K562 (cell line): Measurements from ENCODE around the gene ZC3H12A. TPM values are rescaled to one million over a fixed set of nuclear protein-coding genes. Genes with fewer than 3 reads are reported as not detected.

Experiments used
- ATAC-seq: fragments of 200-7000 bp; cut with Tn5 transposase; 3 replicates; pipeline ENCODE4 v1.9.1; 2020; ENCODE audit warnings: moderate library complexity
- BruUV-seq: library from RNA; stranded (reverse); fragments of 400-500 nt; replicated peaks from 2 replicates; lab custom pipeline; 2021; lab: Mats Ljungman, UMichigan
- CTCF ChIA-PET: fragments of 300-600 bp; formaldehyde crosslinking; extraction: SDS; loops from one replicate; lab custom pipeline; 2021; ENCODE audit warnings: low intra/inter-chr PET ratio; lab: Yijun Ruan, JAX
- POLR2A ChIA-PET: fragments of 300-600, 350-650 bp; sonication (Branson Sonifier 250); formaldehyde crosslinking; extraction: SDS; loops from one replicate; lab custom pipeline; 2021; ENCODE audit warnings: antibody characterized with exemption, inconsistent platforms; lab: Yijun Ruan, JAX
- DNase-seq, 4 experiments: peaks; one replicate each; pipeline versions ENCODE4 v3.0.0 to v3.0.0-alpha.2; 2011 to 2018; ENCODE audit warnings: low spot score in 3 of 4, mixed read lengths in 3 of 4; ENCODE audit errors: extremely low read depth in 1 of 4
- FAIRE-seq: peaks from 2 replicates; lab custom pipeline; 2011; peaks lifted over from hg19 to GRCh38; lab: Jason Lieb, UNC
- H2AFZ ChIP-seq: 2 replicates; pipeline ENCODE4 v1.6.0; 2011; ENCODE audit warnings: low read depth, low read length, control low read depth, inconsistent platforms
- H3K27ac ChIP-seq: fragments of 200-600 bp; 3 replicates; pipeline ENCODE4 v1.8.0; 2011; ENCODE audit warnings: low read depth, mild to moderate bottlenecking, control low read depth, inconsistent platforms, low read length, moderate library complexity, mixed read lengths; ENCODE audit errors: extremely low read depth
- H3K27me3 ChIP-seq, 2 experiments: fragments of 300-600 bp in 1 of 2; 2 replicates in 1 of 2; 3 replicates in 1 of 2; pipeline versions ENCODE4 v1.6.0 to v1.8.0; 2011; ENCODE audit warnings: inconsistent platforms in 2 of 2, low read length in 2 of 2, mild to moderate bottlenecking in 1 of 2, mixed read lengths in 1 of 2, moderate library complexity in 1 of 2; ENCODE audit not compliant: control insufficient read depth in 2 of 2, insufficient read depth in 2 of 2
- H3K36me3 ChIP-seq: fragments of 300-600 bp; 3 replicates; pipeline ENCODE4 v1.8.0; 2011; ENCODE audit warnings: mild to moderate bottlenecking, low read length, inconsistent platforms; ENCODE audit not compliant: control insufficient read depth, insufficient read depth
- H3K4me1 ChIP-seq, 2 experiments: fragments of 200-600 bp in 1 of 2; replicated peaks in 1 of 2; 2 replicates in 1 of 2; 3 replicates in 1 of 2; pipeline versions ENCODE4 v1.5.1 to v1.8.0; 2011; ENCODE audit warnings: inconsistent platforms in 2 of 2, low read length in 2 of 2, mild to moderate bottlenecking in 1 of 2, mixed read lengths in 1 of 2, moderate library complexity in 1 of 2; ENCODE audit not compliant: control insufficient read depth in 2 of 2, insufficient read depth in 2 of 2
- H3K4me2 ChIP-seq: 2 replicates; pipeline ENCODE4 v1.6.1; 2011; ENCODE audit warnings: low read length, control low read depth, inconsistent platforms, mixed read lengths; ENCODE audit not compliant: insufficient read depth
- H3K4me3 ChIP-seq: fragments of 200-600 bp; sonication (generic), shearing (Covaris generic); 2 replicates; pipeline ENCODE4 v1.5.1; 2016; ENCODE audit warnings: control low read depth, inconsistent platforms
- H3K79me2 ChIP-seq: fragments of 200-600 bp; 3 replicates; pipeline ENCODE4 v1.8.0; 2011; ENCODE audit warnings: low read length, inconsistent platforms; ENCODE audit not compliant: control insufficient read depth, insufficient read depth
- H3K9ac ChIP-seq, 2 experiments: 2 replicates each; pipeline versions ENCODE4 v1.6.0 to v1.6.1; 2011; ENCODE audit warnings: low read depth in 2 of 2, low read length in 2 of 2, control low read depth in 1 of 2, inconsistent platforms in 1 of 2, mild to moderate bottlenecking in 1 of 2, mixed read lengths in 1 of 2; ENCODE audit not compliant: insufficient read depth in 1 of 2
- H3K9me1 ChIP-seq: one replicate; pipeline ENCODE4 v1.6.0; 2011; ENCODE audit warnings: inconsistent platforms, mild to moderate bottlenecking, low read length, moderate library complexity; ENCODE audit not compliant: control insufficient read depth, insufficient read depth
- H3K9me3 ChIP-seq: replicated peaks from 2 replicates; pipeline ENCODE4 v1.5.1; 2011; ENCODE audit warnings: low read depth, low read length, inconsistent platforms; ENCODE audit not compliant: control insufficient read depth, insufficient read depth
- H4K20me1 ChIP-seq: replicated peaks from 2 replicates; pipeline ENCODE4 v1.6.1; 2011; ENCODE audit warnings: low read length, inconsistent platforms, mixed read lengths; ENCODE audit not compliant: control insufficient read depth, insufficient read depth
- NR2F6 ChIP-seq: fragments of 450-650 bp; formaldehyde crosslinking; IDR thresholded peaks from 2 replicates; pipeline ENCODE4 v1.4.0; 2020; ENCODE audit warnings: mild to moderate bottlenecking
- RAD21 ChIP-seq, 2 experiments: fragments of 250-450 bp in 1 of 2; fragments of 450-650 bp in 1 of 2; sonication (Bioruptor Pico) in 1 of 2; formaldehyde crosslinking in 1 of 2; IDR thresholded peaks in 1 of 2; conservative IDR thresholded peaks in 1 of 2; 2 replicates each; pipeline versions ENCODE4 v1.4.0 to v1.8.0; 2020 to 2022; ENCODE audit warnings: mild to moderate bottlenecking in 2 of 2, moderate library complexity in 1 of 2
- RBBP5 ChIP-seq: fragments of 200-600 bp; sonication (generic); IDR thresholded peaks from 2 replicates; pipeline ENCODE4 v1.6.1; 2012; ENCODE audit warnings: borderline replicate concordance, mild to moderate bottlenecking, low read length, control low read depth, inconsistent platforms; ENCODE audit not compliant: insufficient read depth, poor library complexity, severe bottlenecking
- U2AF2 ChIP-seq: fragments of 200-400 bp; formaldehyde crosslinking; optimal IDR thresholded peaks from 2 replicates; pipeline ENCODE3; 2017; ENCODE audit warnings: low read depth, mild to moderate bottlenecking, low read length
- ZNF785 ChIP-seq: fragments of 250-450 bp; sonication (Bioruptor Pico); IDR thresholded peaks from 2 replicates; pipeline ENCODE4 v1.4.0; 2020; ENCODE audit warnings: mild to moderate bottlenecking
- WGBS: fragments of 100-300 bp; shearing (Covaris generic); methylation state at CpG from one replicate; pipeline ENCODE4 v1.1.6; 2016; ENCODE audit warnings: low coverage, mixed read lengths; ENCODE audit not compliant: insufficient coverage; ENCODE audit errors: missing lambda C conversion rate; 5-methylcytosine and 5-hydroxymethylcytosine counted together
- in situ Hi-C: fragments of 300-500 bp; cut with MboI; formaldehyde crosslinking; loops from 4 replicates; pipeline ENCODE4 v1.15.0; 2018; ENCODE audit warnings: inconsistent platforms, mixed read lengths
- intact Hi-C: fragments of 100-400 bp; cut with micrococcal nuclease; formaldehyde crosslinking; loops from 2 replicates; pipeline ENCODE4 v1.14.2; 2022
- polyA plus RNA-seq, 8 experiments: library from polyadenylated mRNA; depleted of rRNA in 4 of 8; stranded (reverse) in 5 of 8; unstranded in 3 of 8; fragments of >200 nt; fragmentation: Nextera tagmentation in 2 of 8; fragmentation: Illumina TruSeq in 1 of 8; extraction: Ambion mirVana in 2 of 8; extraction: Trizol in 1 of 8; gene quantifications; 2 replicates each; pipeline versions ENCODE4 v1.2.1 to v1.2.3, GENCODE V29; 2011 to 2014; ENCODE audit warnings: inconsistent platforms in 1 of 8, missing spikeins in 1 of 8
- total RNA-seq, 7 experiments: library from RNA; depleted of rRNA in 6 of 7; stranded (reverse); fragments of >200 nt in 6 of 7; fragmentation: Illumina TruSeq in 2 of 7; extraction: Trizol in 2 of 7; gene quantifications; 2 replicates each; pipeline versions ENCODE4 v1.2.1 to v1.2.3, GENCODE V29; 2011 to 2021; ENCODE audit warnings: low replicate concordance in 1 of 7
- TF ChIP-seq, protein P1 (sequence below), 2 experiments: fragments of 450-650 bp; formaldehyde crosslinking in 1 of 2; IDR thresholded peaks; 2 replicates each; pipeline versions ENCODE4 v1.4.0 to v1.6.1; 2014 to 2020; ENCODE audit warnings: mild to moderate bottlenecking in 2 of 2, borderline replicate concordance in 1 of 2, low read depth in 1 of 2
- TF ChIP-seq, protein P2 (sequence below): fragments of 250-450 bp; sonication (Bioruptor Pico); IDR thresholded peaks from 2 replicates; pipeline ENCODE4 v1.5.0; 2022; ENCODE audit warnings: mild to moderate bottlenecking
- TF ChIP-seq, protein P3 (sequence below): sonication (generic); formaldehyde crosslinking; IDR thresholded peaks from 2 replicates; pipeline ENCODE4 v1.9.0; 2022; ENCODE audit warnings: mild to moderate bottlenecking, missing genetic modification reagents

Gene ZC3H12A
- total and polyA plus RNA-seq, 9 of the 15 experiments (the other 6 are each of a cell fraction or from before 2014, with no cell fraction given) = 0.14 to 9.4 (median 6.7) TPM

DNA sequence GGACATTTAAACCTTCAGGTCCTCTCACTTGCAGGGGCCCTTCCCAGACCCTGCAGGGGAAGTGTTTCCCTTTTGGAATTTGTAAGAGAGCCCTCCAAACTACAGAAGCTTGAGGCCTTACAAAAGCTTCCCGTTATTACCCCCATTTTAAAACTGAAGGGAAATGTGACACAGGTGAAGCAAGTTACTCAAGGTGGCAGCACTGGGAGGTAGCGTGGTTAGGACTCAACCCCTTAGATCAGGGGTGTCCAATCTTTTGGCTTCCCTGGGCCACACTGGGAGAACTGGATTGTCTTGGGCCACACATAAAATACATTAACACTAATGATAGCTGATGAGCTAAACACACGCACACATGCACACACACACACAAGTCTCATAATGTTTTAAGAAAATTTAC lies 15.8 kb upstream of the ZC3H12A start:
- peaks cover 5 to 16% of the 10 kb centered on the region in 2 experiments; a peak in 4 of 5 replicates for H3K27me3 ChIP-seq
- FAIRE-seq (no peak), DNase-seq (peak in 1 of 4 experiments; percentile 34), ATAC-seq (peak; percentile 42)
- no TSS peak for BruUV-seq
- no peak overlapping the region for H2AFZ ChIP-seq
- H3K9me1 ChIP-seq = no peaks in the 10 kb centered on the region
- H3K9me3 ChIP-seq = no peaks in the 10 kb centered on the region
- no peaks in the 10 kb centered on the region for H3K79me2 ChIP-seq
- ChIA-PET POLR2A (interaction anchor here (0.6 to 3.1 kb wide), 5 partner anchors 11 to 916 kb away, joined by 3 to 8 read pairs (median 3); partner anchors contain the start of gene ZC3H12A), CTCF (interaction anchor here (0.7 to 2.2 kb wide), 2 partner anchors 29 to 217 kb away, joined by 5 to 22 read pairs; no protein-coding TSS in a partner anchor)
- H3K36me3 ChIP-seq = no peaks in the 10 kb centered on the region
- H3K9ac ChIP-seq = no peak overlapping the region
- peaks cover 5 to 7% of the 10 kb centered on the region in 2 experiments; a peak in 4 of 5 replicates for H3K4me1 ChIP-seq
- peaks cover 8% of the 10 kb centered on the region; the same call in 1 of the 2 replicates for H4K20me1 ChIP-seq
- WGBS = 35% methylated on average over 3 of the region's 3 CpGs
- no peak overlapping the region for H3K4me3 ChIP-seq
- no peak overlapping the region for H3K4me2 ChIP-seq
- no peak overlapping the region for H3K27ac ChIP-seq
- intact Hi-C loops = loop anchor here (10.0 kb wide), 1 partner anchor 146 kb away; no protein-coding TSS in a partner anchor
- in situ Hi-C loops = loop anchor here (5.0 kb wide), 1 partner anchor 224 kb away; no protein-coding TSS in a partner anchor
- TF ChIP-seq RBBP5 (no peak), NR2F6 (CRISPR knock-in tag) (no peak), U2AF2 (no peak), RAD21 (CRISPR knock-in tag; conservative IDR thresholded peaks at IDR 0.05 in 1 of 2, IDR thresholded peaks at IDR 0.05 in 1 of 2) (peak in 1 of 2 experiments; percentile 47; a peak in 2 of 4 replicates), ZNF785 (CRISPR knock-in tag) (no peak)
- TF ChIP-seq, protein P1, sequence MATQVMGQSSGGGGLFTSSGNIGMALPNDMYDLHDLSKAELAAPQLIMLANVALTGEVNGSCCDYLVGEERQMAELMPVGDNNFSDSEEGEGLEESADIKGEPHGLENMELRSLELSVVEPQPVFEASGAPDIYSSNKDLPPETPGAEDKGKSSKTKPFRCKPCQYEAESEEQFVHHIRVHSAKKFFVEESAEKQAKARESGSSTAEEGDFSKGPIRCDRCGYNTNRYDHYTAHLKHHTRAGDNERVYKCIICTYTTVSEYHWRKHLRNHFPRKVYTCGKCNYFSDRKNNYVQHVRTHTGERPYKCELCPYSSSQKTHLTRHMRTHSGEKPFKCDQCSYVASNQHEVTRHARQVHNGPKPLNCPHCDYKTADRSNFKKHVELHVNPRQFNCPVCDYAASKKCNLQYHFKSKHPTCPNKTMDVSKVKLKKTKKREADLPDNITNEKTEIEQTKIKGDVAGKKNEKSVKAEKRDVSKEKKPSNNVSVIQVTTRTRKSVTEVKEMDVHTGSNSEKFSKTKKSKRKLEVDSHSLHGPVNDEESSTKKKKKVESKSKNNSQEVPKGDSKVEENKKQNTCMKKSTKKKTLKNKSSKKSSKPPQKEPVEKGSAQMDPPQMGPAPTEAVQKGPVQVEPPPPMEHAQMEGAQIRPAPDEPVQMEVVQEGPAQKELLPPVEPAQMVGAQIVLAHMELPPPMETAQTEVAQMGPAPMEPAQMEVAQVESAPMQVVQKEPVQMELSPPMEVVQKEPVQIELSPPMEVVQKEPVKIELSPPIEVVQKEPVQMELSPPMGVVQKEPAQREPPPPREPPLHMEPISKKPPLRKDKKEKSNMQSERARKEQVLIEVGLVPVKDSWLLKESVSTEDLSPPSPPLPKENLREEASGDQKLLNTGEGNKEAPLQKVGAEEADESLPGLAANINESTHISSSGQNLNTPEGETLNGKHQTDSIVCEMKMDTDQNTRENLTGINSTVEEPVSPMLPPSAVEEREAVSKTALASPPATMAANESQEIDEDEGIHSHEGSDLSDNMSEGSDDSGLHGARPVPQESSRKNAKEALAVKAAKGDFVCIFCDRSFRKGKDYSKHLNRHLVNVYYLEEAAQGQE (IDR thresholded peaks at IDR 0.05; ENCODE audit: borderline replicate concordance) = peak; percentile 31; the same call in 1 of the 2 replicates
- TF ChIP-seq, protein P1 (CRISPR knock-in tag; IDR thresholded peaks at IDR 0.05; ENCODE audit: low read depth) = no peak
- TF ChIP-seq, protein P2, sequence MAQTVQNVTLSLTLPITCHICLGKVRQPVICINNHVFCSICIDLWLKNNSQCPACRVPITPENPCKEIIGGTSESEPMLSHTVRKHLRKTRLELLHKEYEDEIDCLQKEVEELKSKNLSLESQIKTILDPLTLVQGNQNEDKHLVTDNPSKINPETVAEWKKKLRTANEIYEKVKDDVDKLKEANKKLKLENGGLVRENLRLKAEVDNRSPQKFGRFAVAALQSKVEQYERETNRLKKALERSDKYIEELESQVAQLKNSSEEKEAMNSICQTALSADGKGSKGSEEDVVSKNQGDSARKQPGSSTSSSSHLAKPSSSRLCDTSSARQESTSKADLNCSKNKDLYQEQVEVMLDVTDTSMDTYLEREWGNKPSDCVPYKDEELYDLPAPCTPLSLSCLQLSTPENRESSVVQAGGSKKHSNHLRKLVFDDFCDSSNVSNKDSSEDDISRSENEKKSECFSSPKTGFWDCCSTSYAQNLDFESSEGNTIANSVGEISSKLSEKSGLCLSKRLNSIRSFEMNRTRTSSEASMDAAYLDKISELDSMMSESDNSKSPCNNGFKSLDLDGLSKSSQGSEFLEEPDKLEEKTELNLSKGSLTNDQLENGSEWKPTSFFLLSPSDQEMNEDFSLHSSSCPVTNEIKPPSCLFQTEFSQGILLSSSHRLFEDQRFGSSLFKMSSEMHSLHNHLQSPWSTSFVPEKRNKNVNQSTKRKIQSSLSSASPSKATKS (CRISPR knock-in tag) = no peak
- TF ChIP-seq, protein P3, sequence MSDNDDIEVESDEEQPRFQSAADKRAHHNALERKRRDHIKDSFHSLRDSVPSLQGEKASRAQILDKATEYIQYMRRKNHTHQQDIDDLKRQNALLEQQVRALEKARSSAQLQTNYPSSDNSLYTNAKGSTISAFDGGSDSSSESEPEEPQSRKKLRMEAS = no peak
